Activated naive CD4-positive, alpha-beta T cell treated with Interleukin-2 at 50 U/mL for 16 hours (primary cell): ENCODE data around the gene FUT8.

ENCODE experiments used
- DNase-seq: peaks from one replicate; pipeline ENCODE4 v3.0.0-alpha.2; 2020

FUT8 gene

DNA sequence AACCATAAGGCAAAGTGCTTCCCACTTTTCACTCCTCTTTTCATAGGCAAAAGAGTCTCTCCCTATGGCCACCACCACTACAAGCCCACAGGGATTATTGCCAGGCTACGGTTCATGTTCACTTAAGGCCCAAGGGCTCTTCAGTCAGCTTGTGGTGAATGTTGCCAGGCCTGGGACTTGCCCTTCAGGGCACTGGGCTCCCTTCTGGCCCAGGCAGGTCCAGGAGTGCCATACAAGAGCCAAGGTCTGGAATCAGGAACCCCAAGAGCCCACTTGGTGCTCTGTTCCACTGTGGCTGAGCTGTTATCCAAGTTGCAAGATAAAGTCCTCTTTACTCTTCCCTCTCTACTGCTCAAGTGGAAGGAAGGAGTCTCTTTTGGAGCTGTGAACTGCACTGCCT is 307.6 kb downstream of the FUT8 start:
- no peak for DNase-seq

DNA sequence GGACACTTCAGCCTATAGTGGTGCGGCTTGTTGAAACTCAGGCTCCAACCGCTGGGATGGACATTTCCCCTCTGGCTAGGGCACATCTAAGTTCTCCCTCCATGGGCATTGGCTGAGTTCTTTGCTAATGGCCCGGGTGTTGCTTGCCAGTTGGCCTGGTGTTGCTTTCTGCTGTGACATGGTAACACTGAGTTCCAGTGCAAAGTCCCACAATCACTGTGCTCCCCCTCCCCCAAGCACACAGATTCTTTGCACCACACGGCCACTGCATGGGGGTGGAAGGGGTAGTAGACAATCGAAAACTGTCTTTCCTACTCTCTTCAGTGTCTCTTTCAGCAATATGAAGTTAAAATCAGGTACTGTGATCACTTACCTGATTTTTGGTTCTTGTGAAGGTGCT is 308.2 kb downstream of the FUT8 start:
- DNase-seq, result no peak

DNA sequence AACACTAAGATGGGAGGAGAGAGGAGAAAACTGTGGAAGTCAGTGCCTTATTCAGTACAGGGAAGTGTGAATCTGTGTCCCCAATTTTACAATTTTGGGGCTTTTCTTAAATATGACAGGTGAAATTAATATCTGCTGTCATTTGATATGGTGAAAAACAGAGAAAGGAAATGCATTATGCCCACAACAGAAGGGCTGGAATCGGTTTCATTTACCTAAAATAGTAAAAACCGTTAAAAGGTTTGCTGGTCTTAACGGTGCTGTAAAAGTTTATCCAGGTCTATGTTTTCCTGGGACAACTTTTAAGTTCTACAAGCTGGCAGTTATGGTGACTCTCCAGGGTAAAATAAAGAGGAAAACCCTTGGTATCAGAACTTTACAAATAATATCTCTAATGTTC is 310.8 kb downstream of the FUT8 start:
- no peak for DNase-seq

DNA sequence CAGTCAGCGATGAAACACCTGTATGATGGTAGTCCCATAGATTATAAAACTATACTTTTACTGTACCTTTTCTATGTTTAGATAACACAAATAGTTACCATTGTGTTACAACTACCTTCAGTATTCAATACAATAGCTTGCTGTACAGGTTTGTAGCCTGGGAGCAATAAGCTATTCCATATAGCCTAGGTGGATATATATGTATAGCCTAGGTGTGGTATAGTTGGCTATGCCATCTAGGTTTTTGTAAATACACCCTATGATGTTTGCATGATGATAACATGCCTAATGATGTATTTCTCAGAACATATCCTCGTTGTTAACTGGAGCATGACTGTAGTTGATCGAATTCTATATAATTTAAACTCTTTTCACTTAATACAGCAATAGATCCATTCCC is 316.1 kb downstream of the FUT8 start:
- DNase-seq, result no peak

DNA sequence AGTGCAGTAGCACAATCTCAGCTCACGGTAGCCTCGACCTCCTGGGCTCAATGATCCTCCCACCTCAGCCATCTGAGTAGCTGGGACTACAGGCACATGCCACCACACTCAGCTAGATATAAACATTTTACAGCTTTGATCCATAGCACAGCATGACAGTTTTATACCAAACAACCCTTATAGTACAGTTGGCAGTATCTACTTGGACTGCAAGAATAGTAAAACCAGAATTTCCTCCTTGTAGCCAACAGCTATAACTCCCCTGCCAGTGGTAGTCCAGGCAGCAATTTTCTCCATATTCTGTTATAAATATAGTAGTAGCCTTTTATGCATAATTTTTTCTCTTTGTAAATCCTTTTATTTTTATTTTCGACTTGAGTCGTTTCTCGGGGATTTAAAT is 317.0 kb downstream of the FUT8 start:
- no peak for DNase-seq

DNA sequence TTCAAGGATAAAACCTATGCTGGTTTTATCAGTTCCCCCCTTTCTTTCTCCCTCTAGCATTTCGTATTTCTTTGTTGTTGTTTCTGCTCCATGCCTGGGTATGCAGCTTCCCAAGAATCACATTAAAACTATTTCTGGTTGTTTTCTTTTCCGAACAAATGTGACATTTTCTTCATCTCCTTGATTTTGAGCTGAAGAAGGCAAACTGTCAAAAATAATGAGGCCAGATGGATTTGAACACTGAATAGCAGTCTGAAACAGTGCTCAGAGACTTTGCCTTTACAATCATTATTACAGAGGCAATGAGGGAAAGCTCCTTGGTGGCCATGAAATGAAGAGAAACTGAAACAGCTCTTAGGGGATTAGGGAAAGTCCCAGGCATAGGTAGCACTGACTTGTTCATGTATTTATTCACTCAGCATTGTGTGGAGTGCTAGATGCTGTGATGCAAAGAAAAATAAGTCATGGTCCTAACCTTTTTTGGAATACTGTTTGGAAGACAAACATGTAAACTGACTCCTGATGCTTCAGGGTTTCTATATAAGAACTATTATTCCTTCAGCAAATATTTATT is 319.5 kb downstream of the FUT8 start:
- DNase-seq, result no peak

DNA sequence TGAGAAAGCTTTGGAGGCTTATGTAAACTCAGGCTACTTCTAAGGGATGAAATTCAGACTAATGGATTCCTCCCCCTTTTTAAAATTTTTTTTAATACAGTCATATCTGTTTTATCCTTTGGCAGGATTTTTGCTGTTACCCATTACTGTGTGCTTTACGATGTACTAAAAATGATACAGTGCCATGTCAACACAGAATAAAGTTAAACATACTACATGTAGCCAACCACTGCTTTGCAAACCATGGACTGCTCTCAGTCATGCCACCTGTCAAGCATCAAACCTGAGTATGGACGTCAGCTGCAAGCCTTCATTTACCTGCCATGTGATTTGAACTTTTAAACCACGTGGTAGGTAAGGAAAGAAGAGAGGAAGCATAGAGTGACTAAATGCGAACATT is 325.8 kb downstream of the FUT8 start:
- no peak for DNase-seq

DNA sequence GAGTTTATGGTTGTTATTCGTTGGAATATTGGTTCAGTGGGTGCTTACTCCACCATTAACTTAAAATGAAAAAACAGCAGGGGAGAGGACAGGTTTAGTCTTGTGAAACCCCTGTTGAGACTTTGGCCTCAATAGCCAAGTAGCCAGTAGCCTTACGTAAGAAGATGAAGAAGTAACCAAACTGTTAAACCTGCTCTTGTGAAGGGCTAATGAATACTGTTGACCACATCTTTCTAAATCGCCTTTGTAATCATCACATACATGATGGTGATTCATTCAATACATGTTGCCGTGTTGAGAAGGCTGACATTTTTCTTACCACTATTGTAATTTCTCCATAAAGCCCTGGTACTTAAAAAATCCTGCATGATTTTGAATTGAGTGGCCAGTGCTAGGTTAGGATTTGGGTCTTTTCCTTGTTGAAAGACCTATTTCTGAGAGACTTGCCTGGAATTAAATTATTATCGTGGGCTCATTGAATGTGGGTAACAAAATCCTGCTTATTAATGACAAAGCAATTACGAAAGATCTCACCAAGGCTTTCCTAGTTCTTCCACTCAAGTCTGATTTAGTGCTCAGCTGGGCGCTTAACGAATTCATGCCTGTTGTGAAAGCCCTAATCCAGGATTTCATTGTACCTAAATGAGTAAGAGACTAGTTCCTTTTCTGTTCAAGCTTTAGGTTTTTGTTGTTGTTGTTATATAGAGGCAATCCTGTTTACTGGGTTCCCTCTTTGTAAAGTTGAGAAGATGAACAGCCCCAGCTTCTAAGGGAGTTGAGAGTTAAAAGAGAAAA is 333.1 kb downstream of the FUT8 start:
- no peak for DNase-seq

DNA sequence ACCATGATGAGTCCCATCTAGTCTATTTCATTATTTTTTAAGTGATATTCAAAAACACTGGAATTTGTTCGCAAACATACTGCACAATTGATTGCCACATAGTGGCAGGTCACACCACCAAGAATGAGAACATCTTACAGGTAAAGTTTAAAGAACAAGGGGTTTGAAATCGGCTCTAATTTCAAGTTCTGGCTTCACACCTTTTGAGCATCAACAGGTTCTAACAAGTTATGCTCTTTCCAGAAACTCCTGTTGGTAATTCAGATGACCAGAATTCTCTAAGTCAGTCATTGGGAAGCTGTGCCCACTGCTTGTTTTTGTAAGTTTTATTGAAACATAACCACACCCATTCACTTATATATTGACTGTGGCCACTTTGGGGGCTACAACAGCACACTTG is 336.3 kb downstream of the FUT8 start:
- DNase-seq, result no peak

DNA sequence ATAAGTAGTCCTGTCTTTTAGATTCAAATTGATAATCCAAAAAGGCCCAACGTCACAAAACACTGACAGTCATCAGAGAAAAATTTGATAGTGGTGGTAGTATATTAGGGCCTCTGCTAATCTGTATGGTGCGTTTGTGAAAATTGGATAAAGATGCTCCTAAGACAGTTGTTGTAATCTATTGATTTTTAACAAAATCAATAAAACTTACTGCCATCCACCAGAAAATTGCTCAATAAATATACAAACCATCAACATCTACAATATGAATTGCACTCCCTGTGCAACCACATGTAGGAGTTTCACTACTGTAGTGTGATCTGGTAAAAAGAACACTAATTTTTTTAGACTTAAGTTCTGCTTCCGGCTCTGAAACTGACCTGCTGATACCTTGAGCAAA is 336.8 kb downstream of the FUT8 start:
- DNase-seq, result no peak

DNA sequence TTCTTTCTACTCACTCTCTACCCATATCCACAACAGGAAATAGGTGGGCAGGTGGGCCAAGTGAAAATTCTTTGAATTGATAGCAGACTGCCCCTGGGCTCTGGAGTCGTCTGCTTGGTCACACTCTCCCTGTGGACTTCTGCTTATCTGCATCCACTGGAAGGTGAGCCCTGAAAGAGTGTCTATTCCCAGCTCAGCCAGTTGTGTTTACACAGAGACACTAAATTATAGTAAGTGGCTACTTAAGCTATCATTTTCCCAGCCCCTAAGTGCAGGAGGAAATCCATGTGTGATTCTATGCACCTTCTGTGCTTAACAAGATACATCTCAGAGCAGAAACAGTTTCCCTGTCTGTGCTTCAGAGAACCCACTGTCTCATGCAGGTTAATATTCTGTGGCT is 338.4 kb downstream of the FUT8 start:
- DNase-seq, result no peak

DNA sequence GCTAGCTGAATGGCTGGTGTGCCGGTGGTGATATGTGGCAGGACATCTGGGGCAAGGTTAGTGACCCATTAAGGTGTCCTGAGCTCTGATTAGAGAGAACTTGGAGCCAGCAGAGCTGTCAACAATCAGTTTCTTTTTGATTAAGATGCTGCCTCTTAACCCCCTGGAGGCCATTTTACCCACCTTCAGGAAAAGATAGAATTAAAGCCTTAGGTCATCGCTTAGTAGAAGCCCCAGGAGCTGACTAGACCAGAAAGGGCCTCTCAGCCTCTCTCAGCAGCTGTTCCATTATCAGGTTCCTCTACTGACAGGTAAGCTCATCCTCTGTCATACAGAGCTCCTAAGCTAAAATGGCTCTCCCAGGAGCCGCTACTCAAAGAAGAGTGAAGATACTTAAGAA is 339.0 kb downstream of the FUT8 start:
- no peak for DNase-seq

DNA sequence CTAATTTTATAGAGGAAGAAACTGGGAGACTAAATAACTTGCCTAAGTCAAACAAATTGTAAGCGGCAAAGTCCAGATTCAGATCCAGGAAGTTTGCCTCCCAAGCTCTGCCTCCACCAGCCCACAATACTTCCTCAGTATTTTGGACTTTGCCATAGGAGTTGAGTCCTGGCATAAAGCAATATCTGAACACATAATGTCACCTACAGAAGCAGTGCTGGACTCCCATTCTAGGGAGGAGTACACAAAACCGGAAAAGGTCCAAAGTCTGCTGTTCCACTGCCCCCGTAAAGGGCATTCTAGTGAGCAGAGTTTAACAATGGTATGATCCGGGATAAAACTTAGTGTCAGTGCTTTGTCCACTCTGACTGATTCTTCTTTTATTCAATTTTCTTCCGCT is 340.5 kb downstream of the FUT8 start:
- DNase-seq, result no peak

DNA sequence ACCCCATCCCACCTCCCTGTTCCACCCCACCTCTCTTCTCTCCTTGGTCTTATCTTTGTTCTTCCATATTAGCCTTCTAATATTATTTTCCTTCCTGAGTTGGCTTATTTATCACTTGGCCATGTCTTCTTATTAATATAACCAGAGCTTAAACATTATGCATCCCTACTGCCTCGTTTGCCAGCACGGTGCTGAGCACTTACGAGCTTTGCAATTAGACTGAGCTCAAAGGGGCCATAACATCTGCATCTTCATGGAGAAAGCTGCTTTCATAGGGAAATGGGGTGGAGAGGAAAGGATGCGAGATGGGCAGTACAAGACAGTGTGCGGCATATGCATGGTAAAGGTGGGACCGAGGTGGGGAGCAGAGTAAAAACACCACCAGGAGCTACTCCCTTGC is 342.8 kb downstream of the FUT8 start:
- DNase-seq, result no peak

DNA sequence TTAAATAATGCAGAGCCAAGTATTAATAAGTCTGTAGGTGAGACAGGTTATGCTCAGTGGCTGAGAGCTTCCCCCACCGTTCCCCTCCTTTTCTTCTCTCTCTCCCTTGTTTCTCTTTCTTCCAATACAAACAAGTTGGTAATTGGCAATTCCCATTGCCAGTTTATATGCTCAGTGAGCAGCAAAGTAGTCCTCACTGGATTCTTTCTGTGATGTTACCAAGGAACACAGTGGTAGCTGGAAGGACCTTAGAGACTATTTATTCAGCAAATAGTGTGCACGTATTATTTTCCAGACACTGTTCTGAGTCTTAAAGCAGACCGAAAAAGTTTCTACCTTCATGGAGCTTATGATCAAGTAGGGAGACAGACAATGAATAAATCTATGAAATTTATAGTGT is 344.4 kb downstream of the FUT8 start:
- DNase-seq, result no peak

DNA sequence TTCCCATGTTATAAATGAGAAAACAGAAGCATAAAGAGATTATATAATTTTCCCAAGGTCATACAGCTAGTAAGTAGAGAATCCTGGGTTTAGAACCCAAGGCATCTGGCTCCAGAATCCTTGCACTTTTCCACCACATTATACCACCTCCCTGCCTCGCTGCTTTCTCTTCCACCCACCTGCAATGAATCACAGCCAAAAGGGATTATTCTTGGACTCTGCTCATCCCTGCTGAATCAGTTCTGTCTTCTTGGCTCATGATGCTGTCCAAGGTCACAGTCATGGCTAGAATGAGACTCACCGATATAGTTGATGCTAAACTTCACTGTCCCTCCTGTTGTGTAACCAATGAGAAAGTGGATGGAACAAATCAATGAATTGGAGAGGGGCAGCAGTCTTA is 356.6 kb downstream of the FUT8 start:
- no peak for DNase-seq

DNA sequence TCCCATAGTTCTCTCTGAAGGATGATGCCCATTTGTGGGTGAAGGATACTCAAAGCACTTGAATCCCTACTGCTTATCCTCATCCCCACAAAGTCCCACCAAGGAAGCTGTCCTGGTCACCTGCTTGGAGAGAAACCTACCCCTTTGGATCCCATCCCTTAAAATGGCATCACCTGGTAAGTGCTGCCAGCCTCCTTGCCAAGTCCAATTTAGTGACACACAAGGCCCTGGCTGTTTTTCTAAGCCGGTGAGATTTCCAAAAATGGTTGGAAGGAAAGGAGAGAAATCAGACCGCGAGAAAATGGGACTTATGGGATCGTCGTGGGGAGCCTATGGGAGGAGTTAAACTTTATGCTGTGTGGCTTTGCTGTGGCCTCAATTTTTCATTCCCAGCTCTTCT is 358.2 kb downstream of the FUT8 start:
- DNase-seq, result no peak

DNA sequence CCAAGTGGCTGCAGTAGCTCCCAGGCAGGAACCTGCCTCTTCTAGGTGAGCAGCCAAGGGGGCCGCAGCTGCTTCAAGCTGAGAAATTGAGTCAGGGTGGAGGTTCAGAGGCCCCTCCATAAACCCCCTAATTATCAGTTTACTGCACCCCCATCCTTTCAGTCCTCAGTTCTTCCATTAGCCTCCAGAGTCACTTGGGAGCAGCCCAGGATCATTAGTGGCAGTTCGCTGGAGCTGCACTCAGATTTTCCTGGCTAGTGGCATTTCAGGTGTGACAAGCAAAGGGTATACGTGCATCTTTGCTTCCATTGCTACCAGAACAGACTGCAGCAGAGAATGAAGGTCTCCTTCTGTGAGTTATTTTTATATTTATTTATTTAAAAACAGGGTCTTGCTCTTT is 358.7 kb downstream of the FUT8 start:
- DNase-seq, result no peak

DNA sequence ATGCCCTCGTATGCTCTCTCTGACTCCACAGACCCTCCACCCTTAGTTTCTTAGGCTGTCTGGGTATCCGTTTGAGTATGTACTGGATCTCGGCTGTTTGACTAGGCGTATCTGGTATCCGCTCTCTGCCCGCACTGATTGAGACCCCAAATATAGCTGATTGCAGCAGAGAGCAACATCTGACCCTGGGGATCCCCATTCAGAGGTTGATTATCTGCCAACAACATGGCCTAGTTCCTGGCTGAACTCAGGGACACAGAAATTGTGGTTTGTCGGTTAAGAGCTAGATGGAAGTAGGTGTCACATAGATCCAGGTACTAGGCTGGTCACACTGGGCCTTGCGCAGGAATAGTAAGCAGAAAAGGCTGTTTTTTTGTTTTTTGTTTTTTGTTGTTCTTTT is 359.9 kb downstream of the FUT8 start:
- no peak for DNase-seq

DNA sequence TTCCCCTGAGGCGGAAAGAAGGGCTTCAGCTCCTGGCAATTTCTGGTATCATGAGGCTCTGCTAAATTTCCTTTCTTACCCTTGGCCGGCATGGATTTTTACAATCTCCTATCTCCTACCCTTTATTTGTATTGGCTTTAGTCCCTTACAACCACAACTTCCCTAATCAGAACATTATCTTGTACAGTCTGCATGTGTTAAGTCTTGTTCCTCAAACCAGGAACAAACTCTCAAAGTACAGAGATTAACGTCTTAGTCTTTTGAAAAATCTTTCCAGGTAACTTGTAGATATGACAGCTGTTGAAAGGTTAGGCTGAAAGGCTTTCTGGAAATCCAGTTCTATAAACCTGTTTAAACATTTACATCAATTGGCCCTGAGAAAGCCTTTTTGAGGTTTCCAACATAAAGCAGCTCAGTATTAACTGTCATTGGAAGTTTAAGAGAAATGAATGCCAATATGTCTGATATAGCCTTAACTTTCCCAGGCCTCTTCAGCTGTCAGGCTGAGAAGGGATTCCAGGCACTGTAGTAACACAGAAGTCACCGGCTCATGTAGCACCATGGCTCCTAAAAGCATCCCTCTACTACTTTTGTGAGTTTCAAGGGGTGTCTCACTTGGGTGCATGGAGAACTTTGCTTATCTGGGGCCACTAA is 360.5 kb downstream of the FUT8 start:
- no peak for DNase-seq

DNA sequence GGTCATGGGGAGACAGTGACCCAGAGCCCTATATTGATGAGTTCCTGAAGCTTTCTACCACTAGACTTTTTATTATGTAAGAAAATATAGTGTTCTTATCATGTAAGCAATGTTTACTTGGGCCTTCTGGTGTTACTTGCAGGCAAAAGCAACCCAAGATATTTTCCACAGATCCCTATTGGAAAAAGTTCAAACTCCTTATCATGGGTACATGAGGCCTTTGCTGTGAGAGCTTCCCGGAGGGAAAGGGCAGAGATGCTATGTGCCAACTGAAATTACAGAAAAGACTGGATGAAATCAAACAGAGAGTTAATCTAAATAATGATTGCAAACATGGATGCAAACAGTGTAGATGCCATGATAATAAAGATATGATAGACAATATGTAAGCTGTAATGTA is 361.5 kb downstream of the FUT8 start:
- DNase-seq, result no peak

DNA sequence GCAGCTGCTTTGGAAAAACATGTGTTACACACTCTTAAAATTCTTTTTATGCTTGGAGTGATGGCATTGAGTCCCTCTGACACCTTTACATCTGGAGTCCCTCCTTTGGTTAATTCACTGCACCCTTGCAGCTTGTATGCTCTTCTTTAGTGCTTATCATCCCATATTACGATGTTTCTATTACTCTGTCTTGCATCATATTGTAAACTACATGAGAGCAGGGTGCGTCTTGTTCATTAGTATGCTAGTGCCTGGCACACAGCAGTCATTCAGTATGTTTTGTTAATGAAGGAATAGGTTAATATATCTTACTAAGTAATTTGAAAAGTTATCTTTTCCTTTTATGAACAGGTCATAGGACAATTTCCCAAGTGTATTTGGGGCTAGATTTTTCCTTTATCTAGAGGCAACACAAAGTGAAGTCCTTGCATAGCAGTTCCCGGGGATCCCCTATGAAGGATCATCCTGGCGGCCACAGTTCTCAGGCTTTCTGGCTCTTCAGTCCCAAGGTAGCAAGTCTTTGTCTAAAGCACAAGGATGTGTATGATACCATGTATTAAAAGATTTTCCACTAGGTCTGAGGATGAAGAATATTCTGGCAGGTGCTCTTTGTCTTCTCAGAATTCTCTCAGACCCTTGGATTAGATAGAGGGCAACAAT is 363.8 kb downstream of the FUT8 start:
- no peak for DNase-seq

DNA sequence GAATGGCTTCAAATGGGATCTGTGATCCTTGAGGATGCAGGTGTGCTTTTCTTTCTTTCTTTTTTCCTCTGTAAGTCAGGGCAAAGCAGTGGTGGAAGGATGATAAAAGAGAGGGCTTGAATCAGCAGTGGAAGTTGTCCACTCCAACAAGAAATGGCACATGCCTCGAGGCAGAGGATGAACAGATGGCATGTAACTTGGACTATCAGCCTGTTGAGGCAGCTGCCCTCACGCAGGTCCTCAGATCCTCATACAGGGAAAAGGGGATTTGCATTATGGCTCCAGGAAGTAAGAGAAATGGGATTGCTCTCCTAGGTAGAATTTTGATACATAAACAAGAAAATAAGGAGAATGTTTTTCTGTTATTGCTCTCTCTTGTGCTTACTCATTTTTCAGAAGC is 368.0 kb downstream of the FUT8 start:
- no peak for DNase-seq

DNA sequence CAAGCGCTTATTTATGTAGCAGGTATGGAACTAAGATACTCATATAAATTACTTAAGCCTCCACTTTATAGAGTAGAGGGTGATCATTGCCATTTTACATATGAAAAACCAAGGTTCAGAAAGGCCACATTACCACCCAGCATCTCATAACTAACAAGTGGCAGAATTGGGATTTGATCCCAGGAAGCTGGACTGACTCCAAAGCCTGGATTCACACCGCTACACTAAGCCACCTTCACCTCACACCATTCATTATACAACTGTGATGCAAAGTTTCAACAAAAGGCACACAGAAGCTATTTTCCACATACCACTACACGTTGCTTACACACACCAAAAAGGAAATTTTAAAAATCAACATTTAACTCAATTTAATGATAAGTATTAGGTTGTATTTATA is 370.6 kb downstream of the FUT8 start:
- no peak for DNase-seq
